ENCODE results near the gene ANAPC1. TPM values are rescaled to one million over a fixed set of nuclear protein-coding genes. Genes with fewer than 3 reads are reported as not detected.

The ANAPC1 gene
- total and polyA plus RNA-seq, 9 of the 15 experiments (the other 6 are each of a cell fraction or from before 2014, with no cell fraction given) = 14.0 to 126 (median 78.2) TPM

DNA sequence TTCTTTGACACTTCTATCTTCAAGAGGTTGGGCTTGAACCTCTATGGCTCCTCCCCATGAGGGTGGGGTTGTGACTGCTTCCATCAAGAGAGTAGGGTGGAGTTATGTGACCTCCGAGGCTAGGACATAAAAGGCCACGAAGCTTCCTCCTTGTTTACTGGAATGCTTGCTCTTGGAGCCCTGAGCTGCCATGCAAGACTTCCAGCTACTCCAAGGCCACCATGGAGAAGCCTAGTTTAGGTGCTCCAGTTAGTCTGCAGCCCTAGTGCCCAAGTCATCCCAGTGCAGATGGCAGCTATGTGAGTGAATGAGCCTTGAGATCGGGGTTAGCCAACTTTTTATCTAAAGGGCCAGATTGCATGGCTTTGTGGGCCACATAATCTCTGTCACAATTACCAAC, 12.0 kb upstream of the ANAPC1 start (continued):
- TF ChIP-seq ZNF134 (CRISPR knock-in tag; conservative IDR thresholded peaks at IDR 0.05) (no peak), ERF (CRISPR knock-in tag; IDR thresholded peaks at IDR 0.05) (no peak), SRF (CRISPR knock-in tag; IDR thresholded peaks at IDR 0.05) (peak in 1 of 2 experiments; percentile 73; a peak in 2 of 4 replicates)

DNA sequence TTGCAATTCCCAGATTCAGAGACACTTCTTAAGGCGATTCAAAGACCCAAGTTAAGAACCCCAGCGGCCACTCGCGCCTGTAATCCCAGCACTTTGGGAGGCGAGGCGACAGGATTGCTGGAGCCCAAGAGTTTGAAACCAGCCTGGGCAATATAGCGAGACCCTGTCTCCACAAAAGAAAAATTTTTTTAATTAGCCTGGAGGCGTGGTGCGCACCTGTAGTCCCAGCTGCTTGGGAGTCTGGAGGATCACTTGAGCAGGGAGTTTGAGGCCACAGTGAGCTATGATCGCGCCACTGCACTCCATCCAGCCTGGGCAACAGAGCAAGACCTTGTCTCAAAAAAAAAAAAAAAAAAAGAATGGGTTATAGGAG, 585 bp upstream of the ANAPC1 start:
- ChIA-PET POLR2A (interaction anchor here (0.6 to 1.6 kb wide), 2 partner anchors 11 to 13 kb away, joined by 4 read pairs; no protein-coding TSS in a partner anchor), CTCF (ENCODE audit: low intra/inter-chr PET ratio) (interaction anchor here (0.6 to 1.5 kb wide), 2 partner anchors 165 to 166 kb away, joined by 4 to 5 read pairs; no protein-coding TSS in a partner anchor)
- no peak for FAIRE-seq
- 5% methylated on average over 11 of the region's 11 CpGs for WGBS (ENCODE audit: insufficient coverage, low coverage, missing lambda C conversion rate)
- intact Hi-C loops (cut with micrococcal nuclease) = loop anchor here (10.0 kb wide), 2 partner anchors 230 to 600 kb away; partner anchors contain the start of gene TTL
- Histone ChIP-seq H3K27me3 (ENCODE audit: control insufficient read depth in 2 of 2, insufficient read depth in 2 of 2, low read length in 2 of 2) (no peaks in the 10 kb centered on the region), H3K36me3 (ENCODE audit: control insufficient read depth, insufficient read depth, low read length) (peaks cover 17% of the 10 kb centered on the region; the same call in 2 of the 3 replicates), H2AFZ (ENCODE audit: low read depth, low read length) (peak overlapping the region; percentile 97), H3K4me2 (ENCODE audit: insufficient read depth, low read length) (peak overlapping the region; percentile 88), H3K4me1 (replicated peaks in 1 of 2; ENCODE audit: control insufficient read depth in 2 of 2, insufficient read depth in 2 of 2, low read length in 2 of 2) (peaks cover 0 to 8% of the 10 kb centered on the region in 2 experiments; a peak in 3 of 5 replicates), H3K4me3 (peak overlapping the region; percentile 98), H3K79me2 (ENCODE audit: control insufficient read depth, insufficient read depth, low read length) (peaks cover 43% of the 10 kb centered on the region), H3K9me1 (ENCODE audit: control insufficient read depth, insufficient read depth, low read length) (no peaks in the 10 kb centered on the region), H3K27ac (ENCODE audit: extremely low read depth, low read depth, low read length) (peak overlapping the region; percentile 92), H3K9ac (ENCODE audit: insufficient read depth in 1 of 2, low read depth in 2 of 2, low read length in 2 of 2) (peak overlapping the region; percentile 86 to 100), H3K9me3 (replicated peaks; ENCODE audit: control insufficient read depth, insufficient read depth, low read depth, low read length) (no peaks in the 10 kb centered on the region), H4K20me1 (replicated peaks; ENCODE audit: control insufficient read depth, insufficient read depth, low read length) (no peaks in the 10 kb centered on the region)
- BruUV-seq (replicated peaks) = no TSS peak
- ATAC-seq = peak; percentile 22
- in situ Hi-C loops (cut with MboI) = loop anchor here (10.0 to 25.0 kb wide), 2 partner anchors 353 to 450 kb away; no protein-coding TSS in a partner anchor
- no peak for DNase-seq (ENCODE audit: extremely low read depth in 1 of 4, low spot score in 3 of 4)
- TF ChIP-seq KAT2B (IDR thresholded peaks at IDR 0.05; ENCODE audit: low read depth, low read length) (no peak), KLF13 (tag; IDR thresholded peaks at IDR 0.05; ENCODE audit: borderline replicate concordance, low read depth) (no peak), POLR2AphosphoS5 (IDR thresholded peaks at IDR 0.05; ENCODE audit: control insufficient read depth, insufficient read depth, low read depth, low read length) (no peak), ZKSCAN1 (IDR thresholded peaks at IDR 0.05; ENCODE audit: low read depth, low read length) (no peak), CBX5 (IDR thresholded peaks at IDR 0.05; ENCODE audit: borderline replicate concordance, low read depth) (no peak), L3MBTL2 (IDR thresholded peaks at IDR 0.05) (peak; percentile 20; the same call in 1 of the 2 replicates), BRCA1 (IDR thresholded peaks at IDR 0.05) (no peak), BRCA1 (CRISPR knock-in tag; IDR thresholded peaks at IDR 0.05) (no peak), ZNF263 (CRISPR knock-in tag; IDR thresholded peaks at IDR 0.05; ENCODE audit: borderline replicate concordance) (peak; percentile 50; the same call in 1 of the 2 replicates), ARNT (IDR thresholded peaks at IDR 0.05) (0 out of 4 replicates have a peak, but pooled peaks of 1 of the 2 experiments have one; percentile 36), SMARCC2 (IDR thresholded peaks at IDR 0.05; ENCODE audit: low read depth) (no peak), PTTG1 (tag; IDR thresholded peaks at IDR 0.05; ENCODE audit: low read depth) (no peak), ZNF121 (CRISPR knock-in tag; conservative IDR thresholded peaks at IDR 0.05) (peak; percentile 99), SMAD4 (CRISPR knock-in tag; conservative IDR thresholded peaks at IDR 0.05) (0 out of 2 replicates have a peak, but pooled peaks have one; percentile 9), NFATC3 (IDR thresholded peaks at IDR 0.05) (0 out of 2 replicates have a peak, but pooled peaks have one; percentile 2), FOXM1 (IDR thresholded peaks at IDR 0.05; ENCODE audit: low read depth) (no peak), FOXM1 (CRISPR knock-in tag; IDR thresholded peaks at IDR 0.05; ENCODE audit: low read depth) (peak; percentile 1; the same call in 1 of the 2 replicates), NR2C2 (CRISPR knock-in tag; IDR thresholded peaks at IDR 0.05) (no peak), NR2C2 (tag; IDR thresholded peaks at IDR 0.05) (0 out of 2 replicates have a peak, but pooled peaks have one; percentile 3)
- TF ChIP-seq, protein P1, sequence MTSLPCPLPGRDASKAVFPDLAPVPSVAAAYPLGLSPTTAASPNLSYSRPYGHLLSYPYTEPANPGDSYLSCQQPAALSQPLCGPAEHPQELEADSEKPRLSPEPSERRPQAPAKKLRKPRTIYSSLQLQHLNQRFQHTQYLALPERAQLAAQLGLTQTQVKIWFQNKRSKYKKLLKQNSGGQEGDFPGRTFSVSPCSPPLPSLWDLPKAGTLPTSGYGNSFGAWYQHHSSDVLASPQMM (CRISPR knock-in tag; IDR thresholded peaks at IDR 0.05) = no peak

Measured in K562 (cell line).